GM19463 (cell line): ENCODE measurements around the gene CYP2S1.
"Not testable (repeated sequence)": the region's sequence is repeated elsewhere in the genome, so short reads cannot be mapped to it uniquely, and the experiment has no call there.

Experiments
- ATAC-seq: cut with Tn5 transposase; IDR thresholded peaks from one replicate; pipeline ENCODE4 v1.9.1; 2021; ENCODE audit warnings: mild to moderate bottlenecking, moderate library complexity; ENCODE audit not compliant: unreplicated experiment

The CYP2S1 gene, protein sequence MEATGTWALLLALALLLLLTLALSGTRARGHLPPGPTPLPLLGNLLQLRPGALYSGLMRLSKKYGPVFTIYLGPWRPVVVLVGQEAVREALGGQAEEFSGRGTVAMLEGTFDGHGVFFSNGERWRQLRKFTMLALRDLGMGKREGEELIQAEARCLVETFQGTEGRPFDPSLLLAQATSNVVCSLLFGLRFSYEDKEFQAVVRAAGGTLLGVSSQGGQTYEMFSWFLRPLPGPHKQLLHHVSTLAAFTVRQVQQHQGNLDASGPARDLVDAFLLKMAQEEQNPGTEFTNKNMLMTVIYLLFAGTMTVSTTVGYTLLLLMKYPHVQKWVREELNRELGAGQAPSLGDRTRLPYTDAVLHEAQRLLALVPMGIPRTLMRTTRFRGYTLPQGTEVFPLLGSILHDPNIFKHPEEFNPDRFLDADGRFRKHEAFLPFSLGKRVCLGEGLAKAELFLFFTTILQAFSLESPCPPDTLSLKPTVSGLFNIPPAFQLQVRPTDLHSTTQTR

DNA sequence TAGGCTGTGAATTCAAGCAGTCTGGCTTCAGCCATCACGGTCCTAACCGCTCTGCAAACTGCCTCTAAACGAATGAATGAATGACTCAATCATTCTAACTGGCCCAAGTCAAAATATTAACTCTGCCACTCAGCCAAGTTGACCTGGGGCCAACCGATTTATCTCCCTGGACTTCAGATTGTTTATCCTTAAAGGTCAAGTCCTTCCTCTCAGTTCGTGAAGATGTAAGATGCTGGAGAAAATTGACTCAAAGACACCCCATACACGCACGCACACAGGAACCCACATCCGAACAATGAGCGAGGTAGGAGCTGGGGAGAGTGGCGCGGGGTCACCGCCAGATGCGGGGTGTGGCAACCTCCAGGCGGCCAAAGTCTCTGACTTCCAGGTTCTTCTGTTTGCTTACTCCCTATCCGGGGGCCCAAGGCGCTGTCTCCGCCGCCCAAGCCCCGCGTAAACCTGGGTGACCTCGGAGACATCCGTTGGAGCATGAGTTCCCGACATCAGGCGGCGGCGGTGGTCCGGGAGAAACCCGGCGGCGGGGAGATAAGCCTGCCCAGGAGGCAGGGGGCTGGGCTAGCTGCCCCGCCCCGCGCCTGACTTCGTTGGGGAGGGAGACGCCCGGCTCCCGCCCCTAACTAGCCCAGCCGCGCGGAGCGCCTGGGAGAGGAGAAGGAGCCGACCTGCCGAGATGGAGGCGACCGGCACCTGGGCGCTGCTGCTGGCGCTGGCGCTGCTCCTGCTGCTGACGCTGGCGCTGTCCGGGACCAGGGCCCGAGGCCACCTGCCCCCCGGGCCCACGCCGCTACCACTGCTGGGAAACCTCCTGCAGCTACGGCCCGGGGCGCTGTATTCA lies at the start of gene CYP2S1:
CYP2S1 (plus strand) TSS at position 646 of the 856 bp plus-strand sequence; CDS start at position 692, 46 bp downstream.
- ATAC-seq: no peak

DNA sequence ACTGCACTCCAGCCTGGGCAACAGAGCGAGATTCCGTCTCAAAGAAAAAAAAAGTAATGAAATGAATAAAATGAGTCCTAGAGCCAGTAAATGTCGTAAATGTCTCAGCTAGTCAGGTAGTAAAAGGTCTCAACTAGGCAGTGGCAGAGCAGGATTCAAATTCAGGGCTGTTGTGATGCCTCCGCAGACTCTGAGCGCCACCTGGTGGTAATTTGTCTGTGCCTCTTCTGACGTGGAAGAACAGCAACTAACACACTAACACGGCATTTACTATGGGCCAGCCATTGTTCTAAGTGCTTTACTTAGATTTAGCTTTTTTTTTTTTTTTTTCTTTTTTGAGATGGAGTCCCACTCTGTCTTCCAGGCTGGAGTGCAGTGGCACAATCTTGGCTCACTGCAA lies 48.6 kb upstream of the CYP2S1 start:
- no peak for ATAC-seq

GRCh38 chr19:41149831-41150230 lies 43.2 kb upstream of the CYP2S1 start:
- no peak for ATAC-seq

DNA sequence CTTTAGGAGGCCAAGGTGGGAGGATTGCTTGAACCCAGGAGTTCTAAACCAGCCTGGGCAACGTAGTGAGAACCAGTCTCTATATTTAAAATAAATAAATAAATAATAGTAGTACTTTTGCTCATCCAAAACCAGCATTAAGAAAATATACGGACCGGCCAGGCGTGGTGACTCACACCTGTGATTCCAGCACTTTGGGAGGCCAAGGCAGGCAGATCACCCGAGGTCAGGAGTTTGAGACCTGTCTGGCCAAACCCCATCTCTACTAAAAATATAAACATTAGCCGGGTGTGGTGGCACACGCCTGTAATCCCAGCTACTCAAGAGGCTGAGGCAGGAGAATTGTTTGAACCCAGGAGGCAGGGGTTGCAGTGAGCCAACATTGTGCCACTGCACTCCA lies 42.0 kb upstream of the CYP2S1 start:
- not testable (repeated sequence) for ATAC-seq

DNA sequence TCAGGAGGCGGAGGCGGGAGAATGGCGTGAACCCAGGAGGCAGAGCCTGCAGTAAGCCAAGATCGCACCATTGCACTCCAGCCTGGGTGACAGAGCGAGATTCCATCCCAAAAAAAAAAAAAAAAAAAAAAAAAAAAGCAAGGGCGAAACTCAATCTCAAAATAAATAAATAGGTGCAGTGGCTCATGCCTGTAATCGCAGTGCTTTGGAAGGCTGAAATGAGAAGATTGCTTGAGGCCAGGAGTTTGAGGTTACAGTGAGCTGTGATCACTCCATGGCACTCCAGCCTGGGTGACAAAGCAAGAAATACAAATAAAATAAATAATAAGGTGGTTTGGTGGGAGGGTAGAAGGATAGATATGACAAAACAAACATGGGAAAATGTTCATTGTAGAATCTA lies 39.0 kb upstream of the CYP2S1 start:
- ATAC-seq: no peak

DNA sequence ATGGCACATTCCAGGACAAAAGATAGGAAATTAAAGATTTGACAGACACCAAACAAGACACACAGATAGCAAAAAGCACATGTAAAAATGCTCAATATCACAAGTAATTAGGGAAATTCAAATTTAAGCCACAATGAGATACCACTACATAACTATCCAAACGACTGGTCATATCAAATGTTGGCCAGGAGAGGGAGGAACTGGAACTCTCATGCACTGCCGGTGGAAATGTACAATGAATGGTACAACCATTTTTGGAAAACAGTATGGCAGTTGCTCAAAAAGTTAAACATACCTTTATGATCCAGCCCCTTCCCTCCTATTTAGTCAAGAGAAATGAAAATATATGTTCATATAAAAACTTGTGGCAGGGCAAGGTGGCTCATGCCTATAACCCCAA lies 36.8 kb upstream of the CYP2S1 start:
- ATAC-seq: no peak

DNA sequence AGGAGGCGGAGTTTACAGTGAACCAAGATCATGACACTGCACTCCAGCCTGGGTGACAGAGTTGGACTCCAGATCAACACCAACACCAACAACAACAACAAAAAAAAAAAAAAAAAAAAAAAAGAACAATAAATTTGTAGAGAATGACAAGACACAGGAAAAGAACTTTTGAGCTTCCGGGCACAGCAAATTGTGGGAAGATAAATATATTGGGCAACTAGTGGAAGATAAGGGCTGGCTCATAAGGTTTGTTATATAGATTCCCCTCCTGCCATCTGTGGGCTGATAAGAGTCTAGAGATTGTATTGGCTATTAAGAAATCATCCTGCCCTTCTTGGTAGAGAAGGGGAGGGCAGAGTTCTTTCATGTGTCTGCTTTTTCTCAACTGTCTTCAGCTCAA lies 33.1 kb upstream of the CYP2S1 start:
- ATAC-seq: no peak

- no peak for ATAC-seq
These were observed 31.1 kb upstream of the CYP2S1 start for GRCh38 chr19:41161903-41162302.

GRCh38 chr19:41166944-41167804 lies 25.8 kb upstream of the CYP2S1 start:
- no peak for ATAC-seq

DNA sequence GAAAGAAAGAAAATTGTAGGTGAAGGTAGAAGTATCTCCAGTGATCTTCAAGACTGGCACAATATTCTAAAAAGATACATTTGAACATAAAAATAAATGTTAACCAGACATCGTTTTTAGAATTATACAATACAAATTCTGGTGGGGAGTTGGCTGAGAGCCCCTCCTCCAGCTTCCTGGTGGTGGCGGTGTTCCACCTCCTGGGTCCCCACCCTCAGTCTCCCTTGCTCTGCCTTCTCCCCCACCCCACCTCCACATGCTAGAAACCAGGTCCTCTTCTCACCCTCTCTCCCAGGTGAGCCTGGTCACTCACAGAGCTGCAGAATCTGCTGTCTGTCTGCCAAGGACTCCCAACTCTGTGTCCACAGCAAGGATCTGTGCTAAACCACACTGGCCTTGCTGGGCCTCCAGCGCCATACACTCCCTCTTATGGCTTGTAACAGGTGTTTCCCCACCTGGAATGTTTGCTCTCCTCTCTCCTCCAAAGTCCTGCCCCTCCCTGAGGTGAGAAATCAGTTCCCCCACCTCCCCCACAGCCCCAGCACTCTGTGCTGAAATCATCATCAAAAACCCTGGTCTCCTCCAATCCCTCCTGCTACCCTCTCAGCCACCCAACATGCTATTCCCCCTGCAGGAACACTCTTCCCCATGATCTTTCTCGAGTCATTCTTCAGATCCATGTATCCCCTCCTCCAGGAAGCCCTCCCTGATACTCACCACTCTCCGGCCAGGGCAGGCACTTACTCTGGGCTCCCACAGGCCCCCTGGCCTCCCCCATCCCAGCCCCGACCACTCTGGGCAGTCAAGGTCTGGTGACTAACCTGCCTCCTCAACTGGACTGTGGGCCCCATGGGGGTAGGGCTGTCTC lies 20.5 kb upstream of the CYP2S1 start:
- ATAC-seq: no peak

DNA sequence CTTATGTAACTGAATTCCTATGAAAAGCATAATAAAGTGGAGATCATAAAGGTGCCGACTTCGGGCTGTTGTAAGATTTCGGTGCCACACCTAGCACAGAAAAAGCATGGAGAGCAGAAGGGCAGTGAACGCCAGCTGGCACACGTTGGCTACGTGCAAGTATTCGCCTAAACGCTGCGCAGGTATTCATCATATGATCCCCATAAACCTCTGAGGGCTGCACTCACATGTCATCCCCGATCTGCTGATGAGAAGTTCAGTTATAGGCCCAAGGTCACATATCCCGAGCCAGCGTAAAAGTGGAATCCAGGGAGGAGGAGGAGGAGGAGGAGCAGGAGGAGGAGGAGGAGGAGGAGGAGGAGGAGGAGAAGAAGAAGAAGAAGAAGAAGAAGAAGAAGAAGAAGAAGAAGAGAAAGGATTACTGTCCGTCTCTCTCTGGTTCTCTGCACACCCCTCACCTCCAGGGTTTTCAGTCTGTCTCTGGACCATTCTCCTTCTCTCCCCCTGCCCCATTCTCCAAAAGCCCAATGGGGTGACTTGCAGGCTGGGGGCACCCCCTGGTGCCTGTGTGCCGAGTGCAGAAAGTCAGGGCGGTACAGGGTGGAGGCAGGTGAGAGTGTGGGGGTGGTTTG lies 18.6 kb upstream of the CYP2S1 start:
- ATAC-seq: no peak

- no peak for ATAC-seq
These were observed 16.9 kb upstream of the CYP2S1 start for GRCh38 chr19:41175801-41176777.

DNA sequence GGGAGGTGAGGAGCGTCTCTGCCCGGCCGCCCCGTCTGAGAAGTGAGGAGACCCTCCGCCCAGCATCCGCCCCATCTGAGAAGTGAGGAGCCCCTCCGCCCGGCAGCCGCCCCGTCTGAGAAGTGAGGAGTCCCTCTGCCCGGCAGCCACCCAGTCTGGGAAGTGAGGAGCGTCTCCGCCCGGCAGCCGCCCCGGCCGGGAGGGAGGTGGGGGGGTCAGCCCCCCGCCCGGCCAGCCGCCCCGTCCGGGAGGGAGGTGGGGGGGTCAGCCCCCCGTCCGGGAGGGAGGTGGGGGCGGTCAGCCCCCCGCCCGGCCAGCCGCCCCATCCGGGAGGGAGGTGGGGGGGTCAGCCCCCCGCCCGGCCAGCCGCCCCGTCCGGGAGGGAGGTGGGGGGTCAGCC lies 12.8 kb upstream of the CYP2S1 start:
- not testable (repeated sequence) for ATAC-seq

GRCh38 chr19:41186971-41187883 lies 5.8 kb upstream of the CYP2S1 start:
- no peak for ATAC-seq

DNA sequence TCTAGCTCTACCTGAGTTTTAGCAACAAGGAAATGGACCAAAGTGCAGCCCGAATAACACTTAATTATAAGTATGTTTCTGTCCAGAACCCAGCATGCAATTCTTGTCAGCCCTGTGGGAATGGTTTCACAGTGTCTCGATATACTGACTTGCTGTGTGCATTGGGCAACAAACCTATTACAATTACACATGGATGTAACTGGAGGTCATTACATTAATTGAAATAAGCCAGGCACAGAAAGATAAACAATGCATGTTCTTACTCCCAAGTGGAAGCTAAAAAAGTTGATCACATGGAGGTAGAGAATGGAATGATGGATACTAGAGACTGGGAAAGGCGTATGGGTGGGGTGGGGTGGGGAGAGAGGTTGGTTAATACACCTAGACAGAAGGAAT lies 5.1 kb upstream of the CYP2S1 start:
- no peak for ATAC-seq

DNA sequence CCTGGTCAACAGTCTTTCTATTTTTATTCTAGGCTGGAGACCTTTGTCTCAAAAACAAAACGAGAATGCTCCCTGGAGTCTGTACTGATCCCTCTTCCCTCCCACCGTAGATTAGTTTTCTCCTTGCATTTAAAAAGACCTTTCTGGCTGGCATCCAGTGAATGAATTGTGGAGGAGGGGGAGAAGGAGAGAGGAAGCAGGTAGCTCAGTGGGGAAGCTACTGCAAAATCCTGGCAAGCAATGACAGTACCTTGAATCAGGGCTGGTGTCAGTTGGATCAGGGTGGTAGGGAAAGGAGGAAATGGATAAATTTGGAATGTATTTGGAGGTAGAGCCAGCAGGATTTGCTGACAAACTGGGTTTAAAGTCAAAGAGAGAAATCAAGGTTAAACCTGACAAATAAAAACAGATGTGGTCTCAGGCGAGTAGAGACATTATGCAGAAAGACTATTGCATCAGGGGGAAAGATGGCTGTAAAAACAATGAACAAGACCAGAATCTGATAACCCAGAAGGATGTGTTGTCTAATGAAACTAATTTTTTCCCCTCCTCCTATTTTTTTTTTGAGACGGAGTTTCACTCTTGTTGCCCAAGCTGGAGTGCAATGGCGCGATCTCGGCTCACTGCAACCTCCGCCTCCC lies 3.5 kb upstream of the CYP2S1 start:
- ATAC-seq: no peak
